Neural progenitor cell (in vitro differentiated cells): Measurements from ENCODE around the gene COLEC11. TPM values are rescaled to one million over a fixed set of nuclear protein-coding genes. Genes with fewer than 3 reads are reported as not detected.
"Not testable (repeated sequence)": the region's sequence is repeated elsewhere in the genome, so short reads cannot be mapped to it uniquely, and the experiment has no call there.

Experiments used
- DNase-seq: peaks from one replicate; pipeline ENCODE4 v3.0.0-alpha.2; 2016; ENCODE audit warnings: low spot score
- H2AFZ ChIP-seq: fragments of 200-600 bp; sonication (generic); replicated peaks from 2 replicates; pipeline ENCODE4 v1.6.1; 2016; ENCODE audit warnings: antibody characterized with exemption
- H3F3A ChIP-seq: fragments of 200-600 bp; sonication (generic); 2 replicates; pipeline ENCODE4 v1.6.1; 2016; ENCODE audit warnings: antibody characterized with exemption, low read depth
- H3K27ac ChIP-seq: fragments of 200-600 bp; sonication (generic); 2 replicates; pipeline ENCODE4 v1.5.1; 2016; ENCODE audit warnings: mild to moderate bottlenecking
- H3K27me3 ChIP-seq: fragments of 200-600 bp; sonication (generic); 2 replicates; pipeline ENCODE4 v1.6.1; 2016; ENCODE audit warnings: mild to moderate bottlenecking, moderate library complexity
- H3K36me3 ChIP-seq: fragments of 200-600 bp; sonication (generic); 2 replicates; pipeline ENCODE4 v1.5.1; 2016
- H3K4me1 ChIP-seq: fragments of 200-600 bp; sonication (generic); 2 replicates; pipeline ENCODE4 v1.6.1; 2016; ENCODE audit warnings: mixed run types
- H3K4me2 ChIP-seq: fragments of 200-600 bp; sonication (generic); 2 replicates; pipeline ENCODE4 v1.6.1; 2016
- H3K4me3 ChIP-seq: fragments of 200-600 bp; sonication (generic); 2 replicates; pipeline ENCODE4 v1.5.1; 2016
- H3K79me2 ChIP-seq: fragments of 200-600 bp; sonication (generic); 2 replicates; pipeline ENCODE4 v1.6.1; 2016; ENCODE audit warnings: low read depth
- H3K9ac ChIP-seq: fragments of 200-600 bp; sonication (generic); 2 replicates; pipeline ENCODE4 v1.6.1; 2016
- H3K9me3 ChIP-seq: fragments of 200-600 bp; sonication (generic); 2 replicates; pipeline ENCODE4 v1.5.1; 2016; ENCODE audit warnings: low read depth
- H4K20me1 ChIP-seq: fragments of 200-600 bp; sonication (generic); 2 replicates; pipeline ENCODE4 v1.6.1; 2016; ENCODE audit warnings: low read depth
- H3K27ac Mint-ChIP-seq: 3 replicates; pipeline ENCODE4 v1.8.0; 2021; ENCODE audit warnings: mixed read lengths
- H3K27me3 Mint-ChIP-seq: 2 replicates; pipeline ENCODE4 v1.8.0; 2022; ENCODE audit warnings: low read depth, mild to moderate bottlenecking, inconsistent platforms, moderate library complexity, mixed read lengths; ENCODE audit not compliant: insufficient read depth
- H3K36me3 Mint-ChIP-seq: 3 replicates; pipeline ENCODE4 v1.8.0; 2021; ENCODE audit warnings: mixed read lengths
- H3K4me1 Mint-ChIP-seq: 3 replicates; pipeline ENCODE4 v1.8.0; 2021; ENCODE audit warnings: mixed read lengths
- H3K4me3 Mint-ChIP-seq: 3 replicates; pipeline ENCODE4 v1.8.0; 2021; ENCODE audit warnings: mild to moderate bottlenecking, moderate library complexity, mixed read lengths
- H3K9me3 Mint-ChIP-seq: 3 replicates; pipeline ENCODE4 v1.8.0; 2020; ENCODE audit warnings: mixed read lengths
- CTCF ChIP-seq: fragments of 200-600 bp; sonication (generic); IDR thresholded peaks from 2 replicates; pipeline ENCODE4 v1.5.1; 2017; ENCODE audit warnings: antibody characterized with exemption, mild to moderate bottlenecking
- EZH2 ChIP-seq: fragments of 200-600 bp; sonication (generic); IDR thresholded peaks from 2 replicates; pipeline ENCODE4 v1.6.1; 2017; ENCODE audit warnings: antibody characterized with exemption, mild to moderate bottlenecking, moderate library complexity
- EZH2phosphoT487 ChIP-seq: fragments of 200-600 bp; sonication (generic); IDR thresholded peaks from 2 replicates; pipeline ENCODE4 v1.6.1; 2017; ENCODE audit warnings: antibody characterized with exemption
- total RNA-seq: library from RNA; depleted of rRNA; stranded (reverse); fragments of >200 nt; gene quantifications from 2 replicates; pipeline ENCODE4 v1.2.3, GENCODE V29; 2015; ENCODE audit warnings: low replicate concordance

Gene COLEC11
- total RNA-seq, 1 donor from 2014 or later = not detected

GRCh38 chr2:3563521-3563976 is 31.4 kb upstream of the COLEC11 start:
- Histone ChIP-seq H3K9me3 (no peaks in the 10 kb centered on the region), H3K4me2 (no peak overlapping the region), H3K79me2 (peaks cover 8% of the 10 kb centered on the region), H3K27ac (no peak overlapping the region), H2AFZ (no peak overlapping the region), H3K4me1 (no peaks in the 10 kb centered on the region), H4K20me1 (no peaks in the 10 kb centered on the region), H3K27me3 (no peaks in the 10 kb centered on the region), H3K9ac (no peak overlapping the region), H3K36me3 (no peaks in the 10 kb centered on the region), H3K4me3 (no peak overlapping the region), H3F3A (peaks cover 9% of the 10 kb centered on the region)
- peaks cover 4% of the 10 kb centered on the region for H3K4me1 Mint-ChIP-seq
- H3K36me3 Mint-ChIP-seq = peaks cover 6% of the 10 kb centered on the region
- H3K9me3 Mint-ChIP-seq = no peaks in the 10 kb centered on the region
- TF ChIP-seq EZH2 (no peak), CTCF (no peak), EZH2phosphoT487 (no peak)
- peaks cover 4% of the 10 kb centered on the region for H3K27me3 Mint-ChIP-seq
- H3K27ac Mint-ChIP-seq = no peak overlapping the region
- H3K4me3 Mint-ChIP-seq = no peak overlapping the region
- no peak for DNase-seq

- Histone ChIP-seq H3K4me1 (no peaks in the 10 kb centered on the region), H3K9ac (no peak overlapping the region), H3K27me3 (no peaks in the 10 kb centered on the region), H3K79me2 (no peaks in the 10 kb centered on the region), H3K27ac (no peak overlapping the region), H3K4me2 (no peak overlapping the region), H2AFZ (no peak overlapping the region), H3K9me3 (no peaks in the 10 kb centered on the region), H4K20me1 (no peaks in the 10 kb centered on the region), H3K4me3 (no peak overlapping the region), H3K36me3 (no peaks in the 10 kb centered on the region), H3F3A (no peaks in the 10 kb centered on the region)
- Mint-ChIP-seq H3K9me3 (no peaks in the 10 kb centered on the region), H3K4me1 (no peaks in the 10 kb centered on the region), H3K4me3 (no peak overlapping the region), H3K27ac (no peak overlapping the region), H3K36me3 (peaks cover 3% of the 10 kb centered on the region), H3K27me3 (peaks cover 2% of the 10 kb centered on the region)
- TF ChIP-seq EZH2phosphoT487 (no peak), EZH2 (no peak), CTCF (no peak)
- no peak for DNase-seq
These were observed 29.8 kb upstream of the COLEC11 start for GRCh38 chr2:3565117-3565516.

GRCh38 chr2:3566806-3567205 is 28.1 kb upstream of the COLEC11 start:
- Histone ChIP-seq H3K27ac (no peak overlapping the region), H4K20me1 (no peaks in the 10 kb centered on the region), H3K4me1 (no peaks in the 10 kb centered on the region), H3K9ac (no peak overlapping the region), H2AFZ (no peak overlapping the region), H3K27me3 (no peaks in the 10 kb centered on the region), H3K4me3 (no peak overlapping the region), H3K36me3 (no peaks in the 10 kb centered on the region), H3F3A (no peaks in the 10 kb centered on the region), H3K4me2 (no peak overlapping the region), H3K79me2 (no peaks in the 10 kb centered on the region), H3K9me3 (no peaks in the 10 kb centered on the region)
- TF ChIP-seq EZH2 (no peak), EZH2phosphoT487 (no peak), CTCF (no peak)
- Mint-ChIP-seq H3K36me3 (peaks cover 3% of the 10 kb centered on the region), H3K9me3 (no peaks in the 10 kb centered on the region), H3K4me3 (no peak overlapping the region), H3K27ac (no peak overlapping the region), H3K27me3 (no peaks in the 10 kb centered on the region), H3K4me1 (no peaks in the 10 kb centered on the region)
- DNase-seq = no peak

- H3K36me3 ChIP-seq, H3K27me3 Mint-ChIP-seq: not testable (repeated sequence)
These were observed 25.3 kb upstream of the COLEC11 start for GRCh38 chr2:3569656-3570055.

More at GRCh38 chr2:3569656-3570055, 25.3 kb upstream of the COLEC11 start:
- not testable (repeated sequence) for H3K4me1 ChIP-seq, H3K27me3 ChIP-seq, H3K27ac ChIP-seq, H3K9me3 ChIP-seq, H3K4me3 ChIP-seq, H3K4me2 ChIP-seq, H3F3A ChIP-seq, H3K4me3 Mint-ChIP-seq, H3K9ac ChIP-seq, H3K9me3 Mint-ChIP-seq, H3K4me1 Mint-ChIP-seq, DNase-seq, H3K36me3 Mint-ChIP-seq, H3K27ac Mint-ChIP-seq, H2AFZ ChIP-seq, H3K79me2 ChIP-seq, H4K20me1 ChIP-seq
